Activated naive CD4-positive, alpha-beta T cell treated with anti-CD3 and anti-CD28 coated beads, Interleukin-2, amount 10 ng/mL, durations not matched to agents 7 days and 5 days (primary cell): ENCODE measurements around the gene KRTAP1-3.

Experiments used
- CTCF ChIA-PET: fragments of 350-600 bp; sonication (Branson Sonifier 250); formaldehyde crosslinking; loops from one replicate; lab custom pipeline; 2021; ENCODE audit warnings: antibody characterized with exemption; lab: Charles Lee
- DNase-seq: peaks from one replicate; pipeline ENCODE4 v3.0.0-alpha.2; 2020
- H3K27ac Mint-ChIP-seq: one replicate; pipeline ENCODE4 v1.8.0; 2021; ENCODE audit warnings: mild to moderate bottlenecking, moderate library complexity, mixed read lengths
- H3K27me3 Mint-ChIP-seq: one replicate; pipeline ENCODE4 v1.8.0; 2021; ENCODE audit warnings: mild to moderate bottlenecking, mixed read lengths
- H3K36me3 Mint-ChIP-seq: one replicate; pipeline ENCODE4 v1.8.0; 2021; ENCODE audit warnings: mixed read lengths
- H3K4me1 Mint-ChIP-seq: one replicate; pipeline ENCODE4 v1.8.0; 2021; ENCODE audit warnings: mixed read lengths
- H3K4me3 Mint-ChIP-seq: one replicate; pipeline ENCODE4 v1.8.0; 2021; ENCODE audit warnings: mild to moderate bottlenecking, moderate library complexity, mixed read lengths
- H3K9me3 Mint-ChIP-seq: one replicate; pipeline ENCODE4 v1.8.0; 2021; ENCODE audit warnings: mixed read lengths

KRTAP1-3 gene

GRCh38 chr17:40986920-40987319 lies 47.8 kb downstream of the KRTAP1-3 start:
- H3K36me3 Mint-ChIP-seq = no peaks in the 10 kb centered on the region
- CTCF ChIA-PET = no interaction called here
- H3K9me3 Mint-ChIP-seq = no peaks in the 10 kb centered on the region
- no peak overlapping the region for H3K4me3 Mint-ChIP-seq
- H3K27me3 Mint-ChIP-seq = peaks cover 19% of the 10 kb centered on the region
- no peak for DNase-seq
- H3K4me1 Mint-ChIP-seq = no peaks in the 10 kb centered on the region
- no peak overlapping the region for H3K27ac Mint-ChIP-seq

GRCh38 chr17:40984226-40984625 lies 50.4 kb downstream of the KRTAP1-3 start, which contains the start of gene KRT40:
TSS of gene KRT40 (minus strand) at chr17:40984326. CDS start at chr17:40984273, 53 bp downstream.
- Mint-ChIP-seq H3K27me3 (peaks cover 19% of the 10 kb centered on the region), H3K4me3 (no peak within 1 kb of the TSS), H3K36me3 (no peaks in the 10 kb centered on the region), H3K4me1 (no peaks in the 10 kb centered on the region), H3K9me3 (no peaks in the 10 kb centered on the region), H3K27ac (no peak within 1 kb of the TSS)
- DNase-seq = no peak
- CTCF ChIA-PET = interaction anchor here (0.5 kb wide), 1 partner anchor 17 kb away, joined by 4 read pairs; no protein-coding TSS in a partner anchor
